Heart left ventricle (tissue), 16 donors: ENCODE measurements around the gene SORCS1. TPM values are rescaled to one million over a fixed set of nuclear protein-coding genes. Genes with fewer than 3 reads are reported as not detected.

Source experiments
- ATAC-seq, 4 donors: fragments of 200-7000 bp; cut with Tn5 transposase; one replicate each; pipeline ENCODE4 v1.9.1; 2020 to 2022; ENCODE audit warnings: moderate library complexity in 4 of 4, mild to moderate bottlenecking in 3 of 4, moderate number of reproducible peaks in 1 of 4
- DNase-seq, 5 donors: peaks; one replicate each; pipeline ENCODE4 v3.0.0-alpha.2; 2020
- H3K27ac ChIP-seq, 12 donors: fragments of 200-600 bp; sonication (generic) in 4 of 12; one replicate each; pipeline versions ENCODE4 v1.5.0 to v1.8.0; 2016 to 2022; ENCODE audit warnings: mild to moderate bottlenecking in 2 of 12
- H3K27me3 ChIP-seq, 9 donors: fragments of 200-600 bp; sonication (generic) in 2 of 9; one replicate each; pipeline versions ENCODE4 v1.5.1 to v1.8.0; 2016 to 2022; ENCODE audit warnings: mild to moderate bottlenecking in 3 of 9
- H3K36me3 ChIP-seq, 9 donors: fragments of 200-600 bp; sonication (generic) in 2 of 9; one replicate each; pipeline versions ENCODE4 v1.5.0 to v1.8.0; 2018 to 2022; ENCODE audit warnings: mild to moderate bottlenecking in 2 of 9
- H3K4me1 ChIP-seq, 12 donors: fragments of 200-600 bp; sonication (generic) in 4 of 12; one replicate each; pipeline versions ENCODE4 v1.5.0 to v1.8.0; 2016 to 2022; ENCODE audit warnings: mild to moderate bottlenecking in 3 of 12
- H3K4me3 ChIP-seq, 12 donors: fragments of 200-600 bp; sonication (generic) in 4 of 12; one replicate each; pipeline versions ENCODE4 v1.5.0 to v1.8.0; 2017 to 2022; ENCODE audit warnings: mild to moderate bottlenecking in 9 of 12, moderate library complexity in 4 of 12
- H3K9me3 ChIP-seq, 12 donors: fragments of 200-600 bp; sonication (generic) in 4 of 12; one replicate each; pipeline versions ENCODE4 v1.5.0 to v1.8.0; 2016 to 2022; ENCODE audit warnings: mild to moderate bottlenecking in 1 of 12
- POLR2A ChIP-seq, 2 donors: fragments of 450-650 bp; IDR thresholded peaks; one replicate each; pipeline ENCODE4 v1.6.1; 2017; ENCODE audit warnings: antibody characterized with exemption in 2 of 2, mild to moderate bottlenecking in 2 of 2, moderate library complexity in 2 of 2
- WGBS, 4 donors: extraction: QIAGEN DNeasy Blood & Tissue Kit in 2 of 4; methylation state at CpG; one replicate each; pipeline versions ENCODE4 v1.1.5 to v1.1.7; 2013 to 2018; 5-methylcytosine and 5-hydroxymethylcytosine counted together
- intact Hi-C, 10 donors: fragments of 100-400 bp; cut with DNase I; formaldehyde crosslinking; loops; one replicate each; pipeline versions ENCODE4 v1.11.1 to v1.14.2; 2022
- polyA plus RNA-seq, 2 donors: library from polyadenylated mRNA; stranded (reverse); fragments of 200-250 nt; gene quantifications; one replicate each; pipeline ENCODE4 v1.2.3, GENCODE V29; 2013
- total RNA-seq, 9 donors: library from RNA; depleted of rRNA in 2 of 9; stranded (reverse); fragments of >200 nt in 2 of 9; fragmentation: NEBNext Ultra II Directional in 3 of 9; extraction: Animal tissue kit (Norgen Biotek cat#: 25700) in 3 of 9; gene quantifications; one replicate each; pipeline versions ENCODE4 v1.1.0 to v1.2.4, GENCODE V29; 2016 to 2023
- TF ChIP-seq, protein P1 (sequence below), 12 donors: fragments of 200-600 bp; sonication (generic) in 4 of 12; IDR thresholded peaks; one replicate each; pipeline versions ENCODE4 v1.5.0 to v1.8.0; 2018 to 2022; ENCODE audit warnings: antibody characterized with exemption in 12 of 12, mild to moderate bottlenecking in 5 of 12
- donor health status: ischemic (EF 13 %, LVEDD 7.1; RV severe dilation, severe dysfunction).
- donor health status: healthy with polysubstance abuse.
- donor health status: DM: no; HTN: yes; CAD: no.
- donor health status: DM: no; HTN: no; CAD: no.
- donor health status: ischemic (EF 25% LVEDD 6.9; RV normal size, moderate dysfunction).
- donor health status: ischemic (EF 25% LVEDD 5.7; RV mildly dilated, moderate dysfunction).
- donor health status: healthy.
- donor health status: DM: yes; HTN: yes; CAD: no.
- donor health status: ischemic (EF 35%, LVEDD 5.7; RV mildly dilated, moderate dysfunction).
- donor health status: nonischemic (EF 11% LVEDD 7.7; RV severe dilation, severe dysfunction).
- donor health status: DM: yes; HTN: yes; CAD: no.
- donor health status: PGD.
- donor health status: ischemic (EF 29% LVEDD 5.4; RV normal size, mild dysfunction).
- donor health status: nonischemic (EF 23%, LVEDD 6.1; RV moderate dilation, normal function).

The SORCS1 gene
- total and polyA plus RNA-seq, 11 donors: 0.23 to 5.7 (median 1.1) TPM

GRCh38 chr10:106982268-106982667 is 182.2 kb downstream of the SORCS1 start:
- WGBS, 4 donors: 77 to 84% (median 80%) methylated on average over 4 of the region's 4 CpGs

GRCh38 chr10:106981452-106982075 is 182.9 kb downstream of the SORCS1 start:
- ATAC-seq (no peak), DNase-seq (no peak)
- 68 to 75% (median 72%) methylated on average over 6 of the region's 6 CpGs for WGBS, 4 donors

More at GRCh38 chr10:106982268-106982667, 182.2 kb downstream of the SORCS1 start:
- DNase-seq: no peak
- no peak for ATAC-seq
- intact Hi-C loops: no loop called here
- Histone ChIP-seq H3K9me3 (no peaks in the 10 kb centered on the region), H3K27ac (no peak overlapping the region), H3K27me3 (no peaks in the 10 kb centered on the region), H3K4me1 (peaks cover 0 to 15% (median 0%) of the 10 kb centered on the region in 12 donors), H3K4me3 (no peak overlapping the region), H3K36me3 (no peaks in the 10 kb centered on the region)
- no peak for TF ChIP-seq POLR2A (IDR thresholded peaks at IDR 0.05)
- TF ChIP-seq, protein P1, sequence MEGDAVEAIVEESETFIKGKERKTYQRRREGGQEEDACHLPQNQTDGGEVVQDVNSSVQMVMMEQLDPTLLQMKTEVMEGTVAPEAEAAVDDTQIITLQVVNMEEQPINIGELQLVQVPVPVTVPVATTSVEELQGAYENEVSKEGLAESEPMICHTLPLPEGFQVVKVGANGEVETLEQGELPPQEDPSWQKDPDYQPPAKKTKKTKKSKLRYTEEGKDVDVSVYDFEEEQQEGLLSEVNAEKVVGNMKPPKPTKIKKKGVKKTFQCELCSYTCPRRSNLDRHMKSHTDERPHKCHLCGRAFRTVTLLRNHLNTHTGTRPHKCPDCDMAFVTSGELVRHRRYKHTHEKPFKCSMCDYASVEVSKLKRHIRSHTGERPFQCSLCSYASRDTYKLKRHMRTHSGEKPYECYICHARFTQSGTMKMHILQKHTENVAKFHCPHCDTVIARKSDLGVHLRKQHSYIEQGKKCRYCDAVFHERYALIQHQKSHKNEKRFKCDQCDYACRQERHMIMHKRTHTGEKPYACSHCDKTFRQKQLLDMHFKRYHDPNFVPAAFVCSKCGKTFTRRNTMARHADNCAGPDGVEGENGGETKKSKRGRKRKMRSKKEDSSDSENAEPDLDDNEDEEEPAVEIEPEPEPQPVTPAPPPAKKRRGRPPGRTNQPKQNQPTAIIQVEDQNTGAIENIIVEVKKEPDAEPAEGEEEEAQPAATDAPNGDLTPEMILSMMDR (IDR thresholded peaks at IDR 0.05): no peak

DNA sequence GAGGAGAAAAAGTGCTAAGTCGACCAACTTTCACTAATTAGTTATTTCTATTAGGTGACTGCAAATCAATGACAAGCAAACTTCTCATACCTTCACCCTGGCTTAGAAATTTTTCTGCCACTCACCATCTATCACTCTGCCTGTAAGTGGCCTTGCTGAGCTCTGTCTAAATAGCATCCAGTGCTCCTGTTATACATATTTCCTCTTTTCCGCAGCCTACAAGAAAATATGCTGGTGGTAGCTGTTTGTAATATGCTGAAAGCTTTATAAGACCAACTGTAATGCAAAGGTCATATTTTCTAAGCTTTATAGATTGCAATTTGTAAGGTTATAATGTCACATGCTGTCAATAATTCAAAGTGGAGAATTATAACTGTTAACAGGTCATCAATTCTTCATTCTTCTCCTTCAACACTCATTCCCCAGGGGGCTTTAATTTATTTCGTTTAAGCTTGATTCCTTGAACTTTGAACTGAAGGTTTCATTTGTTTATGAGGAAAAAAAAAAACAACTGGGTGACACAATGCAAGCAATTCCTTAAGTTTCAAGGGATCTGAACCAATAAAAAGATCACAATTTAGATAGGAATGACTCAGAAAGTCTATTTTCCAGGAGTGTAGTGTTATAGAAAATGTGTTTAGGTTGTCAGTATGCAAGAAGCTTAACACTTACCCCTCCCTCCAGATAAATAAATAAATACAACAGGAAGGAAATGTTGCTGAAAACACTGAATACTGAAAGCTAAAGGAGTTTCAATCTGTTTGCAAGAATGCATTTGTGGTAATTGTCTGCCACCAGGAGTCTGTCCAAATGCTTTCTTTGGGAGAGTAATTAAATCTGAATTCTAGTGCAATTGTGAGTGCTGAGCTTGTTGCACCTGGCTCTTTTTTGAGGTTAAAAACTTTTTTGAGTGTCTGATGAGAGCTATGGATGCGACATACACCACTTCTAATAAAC is 183.7 kb downstream of the SORCS1 start:
- H3K9me3 ChIP-seq: no peaks in the 10 kb centered on the region
- intact Hi-C loops: no loop called here
- peaks cover 0 to 15% (median 0%) of the 10 kb centered on the region in 12 donors for H3K4me1 ChIP-seq
- TF ChIP-seq, protein P1 (IDR thresholded peaks at IDR 0.05): no peak
- TF ChIP-seq POLR2A (IDR thresholded peaks at IDR 0.05): no peak
- WGBS, 4 donors: 62 to 75% (median 71%) methylated on average over 4 of the region's 4 CpGs
- H3K27me3 ChIP-seq: no peaks in the 10 kb centered on the region
- no peak overlapping the region for H3K4me3 ChIP-seq
- no peak overlapping the region for H3K27ac ChIP-seq
- H3K36me3 ChIP-seq: no peaks in the 10 kb centered on the region
- DNase-seq: no peak
- no peak for ATAC-seq

More at GRCh38 chr10:106981452-106982075, 182.9 kb downstream of the SORCS1 start:
- Histone ChIP-seq H3K9me3 (no peaks in the 10 kb centered on the region), H3K4me3 (no peak overlapping the region), H3K27me3 (no peaks in the 10 kb centered on the region), H3K4me1 (peaks cover 0 to 15% (median 0%) of the 10 kb centered on the region in 12 donors), H3K27ac (no peak overlapping the region), H3K36me3 (no peaks in the 10 kb centered on the region)
- TF ChIP-seq POLR2A (IDR thresholded peaks at IDR 0.05): no peak
- TF ChIP-seq, protein P1 (IDR thresholded peaks at IDR 0.05): no peak
- intact Hi-C loops: no loop called here

DNA sequence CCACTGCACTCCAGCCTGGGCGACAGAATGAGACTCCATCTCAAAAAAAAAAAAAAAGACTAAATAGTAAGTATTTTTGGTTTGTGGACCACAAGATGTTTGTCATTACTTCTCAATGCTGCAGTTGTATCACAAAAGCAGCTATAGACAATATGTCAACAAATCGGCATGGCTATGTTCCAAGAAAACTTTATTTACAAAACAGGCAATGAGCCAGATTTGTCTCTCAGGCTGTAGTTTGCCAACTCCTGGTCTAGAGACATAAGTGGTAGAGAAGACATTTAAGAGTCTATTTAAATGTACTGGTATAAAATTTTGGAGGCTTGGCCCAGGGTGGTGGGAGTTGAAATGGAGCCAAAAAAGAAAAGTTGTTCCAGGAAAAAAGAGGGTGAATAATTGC is 185.8 kb downstream of the SORCS1 start:
- Histone ChIP-seq H3K4me3 (no peak overlapping the region), H3K36me3 (no peaks in the 10 kb centered on the region), H3K27ac (no peak overlapping the region), H3K9me3 (no peaks in the 10 kb centered on the region), H3K4me1 (peaks cover 0 to 15% (median 0%) of the 10 kb centered on the region in 12 donors), H3K27me3 (no peaks in the 10 kb centered on the region)
- WGBS, 4 donors: 23 to 76% (median 61%) methylated on average over 2 of the region's 2 CpGs
- ATAC-seq: no peak
- DNase-seq: no peak
- TF ChIP-seq POLR2A (IDR thresholded peaks at IDR 0.05): no peak
- TF ChIP-seq, protein P1 (IDR thresholded peaks at IDR 0.05): no peak
- intact Hi-C loops: no loop called here
